Aorta (tissue), 5 donors: ENCODE data around the gene PHF21B. TPM values are rescaled to one million over a fixed set of nuclear protein-coding genes. Genes with fewer than 3 reads are reported as not detected.
"Not testable (repeated sequence)": the region's sequence is repeated elsewhere in the genome, so short reads cannot be mapped to it uniquely, and the experiment has no call there.

ENCODE experiments used
- ATAC-seq: fragments of 200-7000 bp; cut with Tn5 transposase; one replicate; pipeline ENCODE4 v1.9.1; 2022; ENCODE audit warnings: moderate library complexity; ENCODE audit not compliant: low FRiP score
- DNase-seq, 2 donors: peaks; one replicate each; pipeline ENCODE4 v3.0.0-alpha.2; 2020
- H3K27ac ChIP-seq, 2 donors: one replicate each; pipeline ENCODE4 v1.5.1; 2013; ENCODE audit warnings: low read length in 2 of 2, mild to moderate bottlenecking in 2 of 2, moderate library complexity in 2 of 2, control low read depth in 1 of 2, inconsistent platforms in 1 of 2, low read depth in 1 of 2
- H3K27me3 ChIP-seq, 2 donors: one replicate each; pipeline ENCODE4 v1.6.1; 2013; ENCODE audit warnings: control low read depth in 1 of 2, low read length in 1 of 2, mild to moderate bottlenecking in 1 of 2, moderate library complexity in 1 of 2; ENCODE audit not compliant: insufficient read depth in 2 of 2, control insufficient read depth in 1 of 2
- H3K36me3 ChIP-seq, 2 donors: one replicate each; pipeline ENCODE4 v1.6.1; 2013; ENCODE audit warnings: control low read depth in 1 of 2, low read length in 1 of 2, mild to moderate bottlenecking in 1 of 2; ENCODE audit not compliant: insufficient read depth in 2 of 2, control insufficient read depth in 1 of 2
- H3K4me1 ChIP-seq, 2 donors: one replicate each; pipeline ENCODE4 v1.6.1; 2013; ENCODE audit warnings: low read length in 2 of 2, control low read depth in 1 of 2, mild to moderate bottlenecking in 1 of 2, moderate library complexity in 1 of 2; ENCODE audit not compliant: insufficient read depth in 2 of 2, control insufficient read depth in 1 of 2
- H3K4me3 ChIP-seq, 2 donors: one replicate each; pipeline ENCODE4 v1.5.1; 2013; ENCODE audit warnings: low read length in 2 of 2, control low read depth in 1 of 2, mild to moderate bottlenecking in 1 of 2
- H3K9me3 ChIP-seq: one replicate; pipeline ENCODE4 v1.6.1; 2013; ENCODE audit warnings: mild to moderate bottlenecking, low read length; ENCODE audit not compliant: control insufficient read depth
- WGBS, 2 donors: extraction: QIAGEN DNeasy Blood & Tissue Kit; methylation state at CpG; one replicate each; pipeline ENCODE4 v1.1.7; 2013; 5-methylcytosine and 5-hydroxymethylcytosine counted together
- intact Hi-C, 2 donors: fragments of 100-400 bp; cut with DNase I; formaldehyde crosslinking; loops; one replicate each; pipeline versions ENCODE4 v1.14.2 to v1.15.0; 2022
- polyA plus RNA-seq, 2 donors: library from polyadenylated mRNA; stranded (reverse); fragments of 200-250 nt; gene quantifications; one replicate each; pipeline ENCODE4 v1.2.3, GENCODE V29; 2013
- total RNA-seq, 2 donors: library from RNA; stranded (reverse); fragmentation: NEBNext Ultra II Directional; extraction: Animal tissue kit (Norgen Biotek cat#: 25700); gene quantifications; one replicate each; pipeline ENCODE4 v1.2.1, GENCODE V29; 2021
- donor health status: healthy with polysubstance abuse.
- donor health status: Bipolar disorder and iron deficiency.
- donor health status: DM: no; HTN: no; CAD: no.
- donor health status: DM: no; HTN: no; CAD: no.
- donor health status: DM: yes; HTN: yes; CAD: no.

Gene PHF21B
- total and polyA plus RNA-seq, 4 donors: 0.75 to 1.8 TPM; not detected in 2

- intact Hi-C loops: no loop called here
Observed at GRCh38 chr22:44965171-44965570, 44.6 kb downstream of the PHF21B start.

GRCh38 chr22:44964722-44965078 is 45.1 kb downstream of the PHF21B start:
- WGBS, 2 donors: 74 to 79% methylated on average over 6 of the region's 6 CpGs
- DNase-seq (no peak), ATAC-seq (no peak)
- intact Hi-C loops: no loop called here
- H3K4me1 ChIP-seq: no peaks in the 10 kb centered on the region
- H3K36me3 ChIP-seq: no peaks in the 10 kb centered on the region
- no peaks in the 10 kb centered on the region for H3K27me3 ChIP-seq
- no peak overlapping the region for H3K4me3 ChIP-seq
- H3K9me3 ChIP-seq: no peaks in the 10 kb centered on the region
- no peak overlapping the region for H3K27ac ChIP-seq

More at GRCh38 chr22:44965171-44965570, 44.6 kb downstream of the PHF21B start:
- no peaks in the 10 kb centered on the region for H3K4me1 ChIP-seq
- no peaks in the 10 kb centered on the region for H3K9me3 ChIP-seq
- DNase-seq (no peak), ATAC-seq (no peak)
- no peaks in the 10 kb centered on the region for H3K36me3 ChIP-seq
- H3K27me3 ChIP-seq: no peaks in the 10 kb centered on the region
- no peak overlapping the region for H3K4me3 ChIP-seq
- no peak overlapping the region for H3K27ac ChIP-seq
- 83 to 89% methylated on average over 6 of the region's 6 CpGs for WGBS, 2 donors

- H3K36me3 ChIP-seq: no peaks in the 10 kb centered on the region
- ATAC-seq (no peak), DNase-seq (no peak)
- H3K4me1 ChIP-seq: no peaks in the 10 kb centered on the region
- intact Hi-C loops: no loop called here
- WGBS, 2 donors: 71 to 76% methylated on average over 20 of the region's 20 CpGs
- no peak overlapping the region for H3K4me3 ChIP-seq
- no peak overlapping the region for H3K27ac ChIP-seq
- H3K27me3 ChIP-seq: no peaks in the 10 kb centered on the region
- H3K9me3 ChIP-seq: no peaks in the 10 kb centered on the region
Observed at GRCh38 chr22:44963832-44964721, 45.7 kb downstream of the PHF21B start.

- Histone ChIP-seq H3K9me3 (no peaks in the 10 kb centered on the region), H3K27ac (no peak overlapping the region), H3K36me3 (no peaks in the 10 kb centered on the region), H3K27me3 (no peaks in the 10 kb centered on the region), H3K4me1 (no peaks in the 10 kb centered on the region), H3K4me3 (no peak overlapping the region)
- no peak for DNase-seq
- 84 to 88% methylated on average over 18 of the region's 18 CpGs for WGBS, 2 donors
- no peak for ATAC-seq
- intact Hi-C loops: no loop called here
Observed at GRCh38 chr22:44962741-44963454, 46.9 kb downstream of the PHF21B start.

GRCh38 chr22:44961682-44962081 is 48.1 kb downstream of the PHF21B start:
- WGBS, 2 donors: 95 to 99% methylated on average over 7 of the region's 7 CpGs
- DNase-seq, H3K9me3 ChIP-seq, H3K36me3 ChIP-seq, ATAC-seq, H3K4me3 ChIP-seq, H3K4me1 ChIP-seq, H3K27me3 ChIP-seq, intact Hi-C loops, H3K27ac ChIP-seq: not testable (repeated sequence)

GRCh38 chr22:44956840-44957767 is 52.7 kb downstream of the PHF21B start:
- no peak for ATAC-seq
- Histone ChIP-seq H3K36me3 (no peaks in the 10 kb centered on the region), H3K4me3 (no peak overlapping the region), H3K27me3 (no peaks in the 10 kb centered on the region), H3K9me3 (no peaks in the 10 kb centered on the region), H3K4me1 (no peaks in the 10 kb centered on the region), H3K27ac (no peak overlapping the region)
- 48 to 54% methylated on average over 18 of the region's 18 CpGs for WGBS, 2 donors
- intact Hi-C loops: no loop called here
- DNase-seq: no peak

- 75 to 79% methylated on average over 8 of the region's 8 CpGs for WGBS, 2 donors
- Histone ChIP-seq H3K27me3 (no peaks in the 10 kb centered on the region), H3K36me3 (no peaks in the 10 kb centered on the region), H3K4me3 (no peak overlapping the region), H3K27ac (no peak overlapping the region), H3K4me1 (no peaks in the 10 kb centered on the region), H3K9me3 (peaks cover 5% of the 10 kb centered on the region)
- DNase-seq (no peak), ATAC-seq (no peak)
- intact Hi-C loops: no loop called here
Observed at GRCh38 chr22:44955102-44955501, 54.7 kb downstream of the PHF21B start.

- H3K9me3 ChIP-seq: peaks cover 5% of the 10 kb centered on the region
- no peaks in the 10 kb centered on the region for H3K27me3 ChIP-seq
- ATAC-seq (no peak), DNase-seq (no peak)
- no peak overlapping the region for H3K4me3 ChIP-seq
- H3K4me1 ChIP-seq: no peaks in the 10 kb centered on the region
- 53 to 54% methylated on average over 10 of the region's 10 CpGs for WGBS, 2 donors
- H3K36me3 ChIP-seq: no peaks in the 10 kb centered on the region
- intact Hi-C loops: no loop called here
- no peak overlapping the region for H3K27ac ChIP-seq
Observed at GRCh38 chr22:44954149-44954548, 55.7 kb downstream of the PHF21B start.
